ENCODE results near the gene ASB13. TPM values are rescaled to one million over a fixed set of nuclear protein-coding genes. Genes with fewer than 3 reads are reported as not detected.

The ASB13 gene
- polyA plus RNA-seq, 1 of the 3 experiments (the other 2 are of a cell fraction): 9.2 TPM

- CTCF ChIA-PET: interaction anchor here (0.6 to 2.2 kb wide), 3 partner anchors 15 to 46 kb away, joined by 3 to 5 read pairs (median 4); partner anchors contain the start of gene TASOR2
These were observed 3.2 kb upstream of the ASB13 start for GRCh38 chr10:5669604-5670003.

More at GRCh38 chr10:5669604-5670003, 3.2 kb upstream of the ASB13 start:
- POLR2A ChIA-PET: interaction anchor here (1.0 kb wide), 1 partner anchor 15 kb away, joined by 4 read pairs; the partner anchor contains the start of gene TASOR2
- no peak overlapping the region for H3K4me2 ChIP-seq
- TF ChIP-seq RAD21 (IDR thresholded peaks at IDR 0.05; ENCODE audit: low read length) (no peak), GATA2 (CRISPR knock-in tag; IDR thresholded peaks at IDR 0.05) (no peak), RCOR1 (IDR thresholded peaks at IDR 0.05; ENCODE audit: low read length) (no peak), SIN3A (IDR thresholded peaks at IDR 0.05; ENCODE audit: borderline replicate concordance, low read depth, low read length) (no peak), MEF2A (IDR thresholded peaks at IDR 0.05; ENCODE audit: borderline replicate concordance, low read depth) (no peak), PBX3 (IDR thresholded peaks at IDR 0.05) (no peak), MXI1 (IDR thresholded peaks at IDR 0.05; ENCODE audit: low read depth, low read length) (no peak), FOXJ3 (CRISPR knock-in tag; IDR thresholded peaks at IDR 0.05) (no peak), TCF12 (IDR thresholded peaks at IDR 0.05) (no peak)
- TF ChIP-seq, protein P1, sequence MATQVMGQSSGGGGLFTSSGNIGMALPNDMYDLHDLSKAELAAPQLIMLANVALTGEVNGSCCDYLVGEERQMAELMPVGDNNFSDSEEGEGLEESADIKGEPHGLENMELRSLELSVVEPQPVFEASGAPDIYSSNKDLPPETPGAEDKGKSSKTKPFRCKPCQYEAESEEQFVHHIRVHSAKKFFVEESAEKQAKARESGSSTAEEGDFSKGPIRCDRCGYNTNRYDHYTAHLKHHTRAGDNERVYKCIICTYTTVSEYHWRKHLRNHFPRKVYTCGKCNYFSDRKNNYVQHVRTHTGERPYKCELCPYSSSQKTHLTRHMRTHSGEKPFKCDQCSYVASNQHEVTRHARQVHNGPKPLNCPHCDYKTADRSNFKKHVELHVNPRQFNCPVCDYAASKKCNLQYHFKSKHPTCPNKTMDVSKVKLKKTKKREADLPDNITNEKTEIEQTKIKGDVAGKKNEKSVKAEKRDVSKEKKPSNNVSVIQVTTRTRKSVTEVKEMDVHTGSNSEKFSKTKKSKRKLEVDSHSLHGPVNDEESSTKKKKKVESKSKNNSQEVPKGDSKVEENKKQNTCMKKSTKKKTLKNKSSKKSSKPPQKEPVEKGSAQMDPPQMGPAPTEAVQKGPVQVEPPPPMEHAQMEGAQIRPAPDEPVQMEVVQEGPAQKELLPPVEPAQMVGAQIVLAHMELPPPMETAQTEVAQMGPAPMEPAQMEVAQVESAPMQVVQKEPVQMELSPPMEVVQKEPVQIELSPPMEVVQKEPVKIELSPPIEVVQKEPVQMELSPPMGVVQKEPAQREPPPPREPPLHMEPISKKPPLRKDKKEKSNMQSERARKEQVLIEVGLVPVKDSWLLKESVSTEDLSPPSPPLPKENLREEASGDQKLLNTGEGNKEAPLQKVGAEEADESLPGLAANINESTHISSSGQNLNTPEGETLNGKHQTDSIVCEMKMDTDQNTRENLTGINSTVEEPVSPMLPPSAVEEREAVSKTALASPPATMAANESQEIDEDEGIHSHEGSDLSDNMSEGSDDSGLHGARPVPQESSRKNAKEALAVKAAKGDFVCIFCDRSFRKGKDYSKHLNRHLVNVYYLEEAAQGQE (IDR thresholded peaks at IDR 0.05; ENCODE audit: low read depth, low read length): no peak
- TF ChIP-seq, protein P2, sequence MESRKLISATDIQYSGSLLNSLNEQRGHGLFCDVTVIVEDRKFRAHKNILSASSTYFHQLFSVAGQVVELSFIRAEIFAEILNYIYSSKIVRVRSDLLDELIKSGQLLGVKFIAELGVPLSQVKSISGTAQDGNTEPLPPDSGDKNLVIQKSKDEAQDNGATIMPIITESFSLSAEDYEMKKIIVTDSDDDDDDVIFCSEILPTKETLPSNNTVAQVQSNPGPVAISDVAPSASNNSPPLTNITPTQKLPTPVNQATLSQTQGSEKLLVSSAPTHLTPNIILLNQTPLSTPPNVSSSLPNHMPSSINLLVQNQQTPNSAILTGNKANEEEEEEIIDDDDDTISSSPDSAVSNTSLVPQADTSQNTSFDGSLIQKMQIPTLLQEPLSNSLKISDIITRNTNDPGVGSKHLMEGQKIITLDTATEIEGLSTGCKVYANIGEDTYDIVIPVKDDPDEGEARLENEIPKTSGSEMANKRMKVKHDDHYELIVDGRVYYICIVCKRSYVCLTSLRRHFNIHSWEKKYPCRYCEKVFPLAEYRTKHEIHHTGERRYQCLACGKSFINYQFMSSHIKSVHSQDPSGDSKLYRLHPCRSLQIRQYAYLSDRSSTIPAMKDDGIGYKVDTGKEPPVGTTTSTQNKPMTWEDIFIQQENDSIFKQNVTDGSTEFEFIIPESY (IDR thresholded peaks at IDR 0.05; ENCODE audit: borderline replicate concordance, low read depth): no peak
- TF ChIP-seq, protein P3, sequence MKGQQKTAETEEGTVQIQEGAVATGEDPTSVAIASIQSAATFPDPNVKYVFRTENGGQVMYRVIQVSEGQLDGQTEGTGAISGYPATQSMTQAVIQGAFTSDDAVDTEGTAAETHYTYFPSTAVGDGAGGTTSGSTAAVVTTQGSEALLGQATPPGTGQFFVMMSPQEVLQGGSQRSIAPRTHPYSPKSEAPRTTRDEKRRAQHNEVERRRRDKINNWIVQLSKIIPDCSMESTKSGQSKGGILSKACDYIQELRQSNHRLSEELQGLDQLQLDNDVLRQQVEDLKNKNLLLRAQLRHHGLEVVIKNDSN (IDR thresholded peaks at IDR 0.05; ENCODE audit: borderline replicate concordance, low read depth): no peak
- no peak overlapping the region for H2AFZ ChIP-seq (ENCODE audit: low read depth)
- peaks cover 0 to 17% of the 10 kb centered on the region in 2 experiments; a peak in 2 of 4 replicates for H3K4me1 ChIP-seq (ENCODE audit: control insufficient read depth in 1 of 2, insufficient read depth in 2 of 2, low read depth in 1 of 2, low read length in 1 of 2)
- H3K4me3 ChIP-seq (ENCODE audit: low read depth in 2 of 2, low read length in 1 of 2): no peak overlapping the region
- H3K36me3 ChIP-seq (replicated peaks in 1 of 2; ENCODE audit: control insufficient read depth in 1 of 2, insufficient read depth in 2 of 2, low read length in 1 of 2): no peaks in the 10 kb centered on the region
- no peaks in the 10 kb centered on the region for H3F3A ChIP-seq (replicated peaks; ENCODE audit: insufficient read depth)
- no peaks in the 10 kb centered on the region for H3K27me3 ChIP-seq (ENCODE audit: insufficient read depth)
- peaks cover 3% of the 10 kb centered on the region; the same call in 1 of the 2 replicates for H3K79me2 ChIP-seq (ENCODE audit: insufficient read depth)
- no peaks in the 10 kb centered on the region; the same call in 1 of the 2 replicates for H3K9me3 ChIP-seq
- 46% methylated on average over 1 of the region's 1 CpG for WGBS (ENCODE audit: low lambda C conversion rate)
- no peak for DNase-seq
- H4K20me1 ChIP-seq (ENCODE audit: insufficient read depth): no peaks in the 10 kb centered on the region
- H3K27ac ChIP-seq (ENCODE audit: low read depth in 2 of 2, low read length in 1 of 2): no peak overlapping the region
- H3K9ac ChIP-seq: no peak overlapping the region
- no peaks in the 10 kb centered on the region for H3K9me2 ChIP-seq
